OCI-LY7 (cell line): ENCODE measurements around the gene CLRN3. TPM values are rescaled to one million over a fixed set of nuclear protein-coding genes. Genes with fewer than 3 reads are reported as not detected.

Experiments used
- BruUV-seq: library from RNA; stranded (reverse); fragments of 400-500 nt; replicated peaks from 2 replicates; lab custom pipeline; 2021; lab: Mats Ljungman, UMichigan
- CTCF ChIA-PET: fragments of 300-600 bp; sonication (Branson Sonifier 250); formaldehyde crosslinking; loops from one replicate; lab custom pipeline; 2022; ENCODE audit warnings: antibody characterized with exemption; ENCODE audit not compliant: unreplicated experiment; lab: Charles Lee
- POLR2A ChIA-PET: fragments of 300-600 bp; sonication (Branson Sonifier 250); formaldehyde crosslinking; loops from one replicate; lab custom pipeline; 2022; ENCODE audit warnings: antibody characterized with exemption; lab: Charles Lee
- DNase-seq: peaks from one replicate; pipeline ENCODE4 v3.0.0-alpha.2; 2015; ENCODE audit warnings: low spot score
- H2AFZ ChIP-seq: fragments of 200-600 bp; sonication (generic), shearing (Covaris generic); 2 replicates; pipeline ENCODE4 v1.6.1; 2014; ENCODE audit warnings: mild to moderate bottlenecking, antibody characterized with exemption, low read length, moderate library complexity
- H3K27ac ChIP-seq: fragments of 200-600 bp; sonication (generic); 2 replicates; pipeline ENCODE4 v1.5.1; 2014; ENCODE audit warnings: mixed run types, low read depth, mild to moderate bottlenecking, moderate library complexity, low read length, inconsistent platforms; ENCODE audit not compliant: poor library complexity, severe bottlenecking
- H3K36me3 ChIP-seq: fragments of 200-600 bp; sonication (generic); 2 replicates; pipeline ENCODE4 v1.6.1; 2014; ENCODE audit warnings: mild to moderate bottlenecking, antibody characterized with exemption, low read length, moderate library complexity, mixed read lengths; ENCODE audit not compliant: insufficient read depth
- H3K4me1 ChIP-seq: fragments of 200-600 bp; sonication (generic); 2 replicates; pipeline ENCODE4 v1.5.1; 2014; ENCODE audit warnings: mild to moderate bottlenecking, low read length; ENCODE audit not compliant: insufficient read depth, poor library complexity, severe bottlenecking
- H3K4me2 ChIP-seq: fragments of 200-600 bp; sonication (generic); 2 replicates; pipeline ENCODE4 v1.6.1; 2014; ENCODE audit warnings: mild to moderate bottlenecking, low read length
- H3K4me3 ChIP-seq: fragments of 200-600 bp; sonication (generic); 2 replicates; pipeline ENCODE4 v1.5.1; 2014; ENCODE audit warnings: mild to moderate bottlenecking, low read depth, low read length; ENCODE audit not compliant: poor library complexity, severe bottlenecking
- H3K79me2 ChIP-seq: fragments of 200-600 bp; sonication (generic); 2 replicates; pipeline ENCODE4 v1.6.1; 2016; ENCODE audit warnings: low read depth, mild to moderate bottlenecking, low read length, moderate library complexity, mixed read lengths; ENCODE audit not compliant: insufficient read depth
- H3K9me2 ChIP-seq: fragments of 200-600 bp; sonication (generic); 2 replicates; pipeline ENCODE4 v1.6.1; 2016; ENCODE audit warnings: mild to moderate bottlenecking, low read length, mixed read lengths; ENCODE audit not compliant: insufficient read depth
- H3K9me3 ChIP-seq: fragments of 200-600 bp; sonication (generic); 2 replicates; pipeline ENCODE4 v1.6.1; 2014; ENCODE audit warnings: mild to moderate bottlenecking, mixed run types, low read length, mixed read lengths
- H4K20me1 ChIP-seq: fragments of 200-600 bp; sonication (generic); 2 replicates; pipeline ENCODE4 v1.6.1; 2014; ENCODE audit warnings: mild to moderate bottlenecking, antibody characterized with exemption, low read length, moderate library complexity, mixed read lengths; ENCODE audit not compliant: insufficient read depth
- CTCF ChIP-seq: fragments of 200-600 bp; sonication (generic); conservative IDR thresholded peaks from 2 replicates; pipeline ENCODE4 v1.5.1; 2014; ENCODE audit warnings: mild to moderate bottlenecking, antibody characterized with exemption, low read length, moderate library complexity, mixed read lengths
- EZH2phosphoT487 ChIP-seq: fragments of 200-600 bp; sonication (generic); IDR thresholded peaks from 2 replicates; pipeline ENCODE4 v1.6.1; 2018; ENCODE audit warnings: low read depth, borderline replicate concordance, mild to moderate bottlenecking, mixed run types, antibody characterized with exemption, low read length, moderate library complexity, mixed read lengths
- intact Hi-C: fragments of 100-400 bp; cut with micrococcal nuclease; formaldehyde crosslinking; loops from one replicate; pipeline ENCODE4 v1.10.0; 2022; ENCODE audit not compliant: unreplicated experiment
- total RNA-seq, 2 experiments: library from RNA; depleted of rRNA in 1 of 2; stranded (reverse); fragments of >200 nt in 1 of 2; shearing (Covaris generic) in 1 of 2; gene quantifications; 2 replicates each; pipeline ENCODE4 v1.2.3, GENCODE V29; 2014 to 2022

The CLRN3 gene
- total RNA-seq, 2 experiments from 2014 or later: not detected

- Histone ChIP-seq H3K9me3 (no peaks in the 10 kb centered on the region), H3K4me2 (no peak overlapping the region), H3K9me2 (no peaks in the 10 kb centered on the region), H3K4me3 (no peak overlapping the region), H3K4me1 (no peaks in the 10 kb centered on the region), H4K20me1 (no peaks in the 10 kb centered on the region), H3K27ac (no peak overlapping the region), H2AFZ (no peak overlapping the region), H3K79me2 (no peaks in the 10 kb centered on the region), H3K36me3 (no peaks in the 10 kb centered on the region)
- DNase-seq: no peak
- no TSS peak for BruUV-seq
- CTCF ChIA-PET: no interaction called here
- intact Hi-C loops: no loop called here
- POLR2A ChIA-PET: interaction anchor here (0.6 kb wide), 2 partner anchors 8 to 15 kb away, joined by 3 to 9 read pairs; no protein-coding TSS in a partner anchor
- TF ChIP-seq CTCF (no peak), EZH2phosphoT487 (no peak)
Observed at GRCh38 chr10:127913368-127913759, 20.6 kb upstream of the CLRN3 start.

GRCh38 chr10:127912607-127913367, 20.0 kb upstream of the CLRN3 start:
- no peaks in the 10 kb centered on the region for H3K9me3 ChIP-seq
- DNase-seq: no peak
- H3K4me1 ChIP-seq: no peaks in the 10 kb centered on the region
- TF ChIP-seq EZH2phosphoT487 (no peak), CTCF (no peak)
- ChIA-PET POLR2A (interaction anchor here (0.6 kb wide), 2 partner anchors 9 to 16 kb away, joined by 3 to 9 read pairs; no protein-coding TSS in a partner anchor), CTCF (no interaction called here)
- no peaks in the 10 kb centered on the region for H3K9me2 ChIP-seq
- no peak overlapping the region for H2AFZ ChIP-seq
- no peaks in the 10 kb centered on the region for H4K20me1 ChIP-seq
- intact Hi-C loops: no loop called here
- no TSS peak for BruUV-seq
- H3K27ac ChIP-seq: no peak overlapping the region
- H3K4me2 ChIP-seq: no peak overlapping the region
- H3K36me3 ChIP-seq: no peaks in the 10 kb centered on the region
- no peaks in the 10 kb centered on the region for H3K79me2 ChIP-seq
- H3K4me3 ChIP-seq: no peak overlapping the region

- no peaks in the 10 kb centered on the region for H3K79me2 ChIP-seq
- no peaks in the 10 kb centered on the region for H3K9me3 ChIP-seq
- intact Hi-C loops: no loop called here
- no peak for DNase-seq
- H3K4me3 ChIP-seq: no peak overlapping the region
- no TSS peak for BruUV-seq
- H3K4me1 ChIP-seq: no peaks in the 10 kb centered on the region
- no peaks in the 10 kb centered on the region for H4K20me1 ChIP-seq
- H3K9me2 ChIP-seq: no peaks in the 10 kb centered on the region
- TF ChIP-seq CTCF (no peak), EZH2phosphoT487 (no peak)
- no peak overlapping the region for H2AFZ ChIP-seq
- ChIA-PET CTCF (no interaction called here), POLR2A (no interaction called here)
- H3K36me3 ChIP-seq: no peaks in the 10 kb centered on the region
- H3K4me2 ChIP-seq: no peak overlapping the region
- no peak overlapping the region for H3K27ac ChIP-seq
Observed at GRCh38 chr10:127911867-127912257, 19.1 kb upstream of the CLRN3 start.
